A172 (cell line): ENCODE results near the gene IZUMO4. TPM values are rescaled to one million over a fixed set of nuclear protein-coding genes. Genes with fewer than 3 reads are reported as not detected.
"Not testable (repeated sequence)": the region's sequence is repeated elsewhere in the genome, so short reads cannot be mapped to it uniquely, and the experiment has no call there.

Experiments used
- DNase-seq: peaks from one replicate; pipeline ENCODE4 v3.0.0-alpha.2; 2015; ENCODE audit warnings: low spot score
- total RNA-seq: library from RNA; depleted of rRNA; stranded (reverse); fragments of >200 nt; shearing (Covaris generic); gene quantifications from 2 replicates; pipeline ENCODE4 v1.2.3, GENCODE V29; 2014

IZUMO4 gene
- total RNA-seq, 1 experiment from 2014 or later, result 2.8 TPM

DNA sequence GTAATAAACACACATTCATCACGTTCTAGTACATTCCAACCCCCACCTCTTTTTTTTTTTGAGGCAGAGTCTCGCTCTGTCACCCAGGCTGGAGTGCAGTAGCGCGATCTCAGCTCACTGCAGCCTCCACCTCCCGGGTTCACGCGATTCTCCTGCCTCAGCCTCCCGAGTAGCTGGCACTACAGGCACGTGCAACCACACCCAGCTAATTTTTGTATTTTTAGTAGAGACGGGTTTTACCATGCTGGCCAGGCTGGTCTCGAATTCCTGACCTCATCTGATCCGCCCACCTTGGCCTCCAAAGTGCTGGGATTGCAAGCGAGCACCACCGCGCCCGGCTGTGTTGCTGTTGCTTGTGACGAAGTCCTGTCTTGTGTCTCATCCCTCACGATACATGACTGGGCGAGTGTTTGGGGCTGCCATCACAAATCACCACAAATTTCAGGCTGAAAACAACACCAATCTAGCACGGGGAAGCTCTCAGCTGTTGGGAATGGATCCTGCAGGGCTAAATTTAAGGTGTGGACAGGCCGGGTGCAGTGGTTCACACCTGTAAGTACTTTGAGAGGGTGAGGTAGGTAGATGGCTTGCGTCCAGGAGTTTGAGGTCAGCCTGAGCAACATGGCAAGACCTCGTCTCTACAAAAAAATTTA, 16.3 kb upstream of the IZUMO4 start:
- DNase-seq, result no peak

DNA sequence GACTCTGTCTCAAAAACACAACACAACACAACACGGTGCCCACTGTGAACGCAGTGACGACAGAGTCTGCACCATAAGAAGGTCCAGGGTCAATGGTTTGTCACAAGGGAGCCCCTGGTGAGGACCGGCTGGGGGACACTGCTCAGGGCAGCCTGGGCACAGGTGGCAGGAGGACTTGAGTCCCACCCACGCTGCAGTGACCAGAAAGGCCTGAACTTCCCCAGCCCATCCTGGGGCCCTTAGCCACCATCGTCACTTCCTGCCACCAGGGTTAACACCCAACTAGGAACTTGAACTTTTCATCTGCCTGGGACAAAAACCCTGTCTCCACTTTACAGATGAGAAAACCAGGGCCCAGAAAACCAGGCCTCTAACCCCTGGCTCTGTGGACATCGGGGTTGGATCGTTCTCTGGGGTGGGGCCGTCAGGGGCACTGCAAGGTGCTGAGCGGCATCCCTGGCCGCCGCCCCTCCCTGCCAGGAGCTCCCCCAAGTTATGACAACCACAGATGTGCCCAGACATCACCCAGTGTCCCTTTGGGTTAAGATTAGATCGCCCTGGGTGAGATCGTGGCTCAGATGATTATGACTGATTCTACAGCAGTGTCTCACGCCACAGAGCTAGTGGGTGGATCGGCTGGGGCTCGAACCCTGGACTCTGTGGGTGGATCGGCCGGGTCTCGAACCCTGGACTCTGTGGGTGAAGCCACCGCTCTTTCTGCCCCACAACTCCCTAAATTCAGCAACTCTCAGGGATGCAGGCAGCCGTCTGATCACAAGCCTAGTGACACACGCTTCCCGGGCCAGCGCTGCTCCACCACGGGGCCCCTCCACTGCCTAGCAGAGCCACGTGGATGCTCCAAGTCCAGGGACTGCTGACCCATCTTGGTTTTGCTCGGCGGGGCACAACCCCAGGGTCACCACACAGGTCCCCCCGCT, 14.6 kb upstream of the IZUMO4 start:
- no peak for DNase-seq

DNA sequence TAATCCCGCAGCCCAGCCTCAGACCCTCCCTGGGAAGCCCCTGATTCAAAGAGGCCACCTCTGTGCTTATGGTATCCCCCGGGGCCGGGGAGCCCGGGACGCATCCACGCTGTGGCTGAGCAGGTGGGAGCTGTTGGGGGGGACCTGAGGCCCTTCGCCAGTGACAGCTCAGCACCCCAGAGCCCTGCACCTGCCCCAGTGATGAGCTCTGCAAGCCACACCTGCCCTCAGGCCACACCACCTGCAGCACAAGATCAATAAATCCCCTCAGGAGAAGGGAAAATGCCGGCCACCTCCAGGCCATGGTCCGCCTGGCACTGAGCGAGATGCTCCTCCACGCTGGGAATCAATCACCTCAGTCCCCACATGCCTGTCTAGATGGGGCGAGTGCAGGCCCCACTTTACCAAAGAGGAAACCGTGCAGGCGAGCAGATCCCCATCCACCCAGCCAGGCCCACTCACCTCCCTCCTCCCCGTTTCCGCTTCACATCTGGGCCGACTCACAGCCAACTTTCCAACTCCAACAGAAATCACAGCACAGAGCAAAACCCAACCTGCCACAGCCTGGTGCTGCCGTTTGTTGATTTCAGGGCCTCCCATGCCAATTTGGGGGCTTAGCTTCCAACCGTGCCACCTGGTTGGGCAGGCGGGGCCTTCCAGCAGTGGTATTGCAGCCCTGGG, 13.4 kb upstream of the IZUMO4 start:
- DNase-seq, result no peak

DNA sequence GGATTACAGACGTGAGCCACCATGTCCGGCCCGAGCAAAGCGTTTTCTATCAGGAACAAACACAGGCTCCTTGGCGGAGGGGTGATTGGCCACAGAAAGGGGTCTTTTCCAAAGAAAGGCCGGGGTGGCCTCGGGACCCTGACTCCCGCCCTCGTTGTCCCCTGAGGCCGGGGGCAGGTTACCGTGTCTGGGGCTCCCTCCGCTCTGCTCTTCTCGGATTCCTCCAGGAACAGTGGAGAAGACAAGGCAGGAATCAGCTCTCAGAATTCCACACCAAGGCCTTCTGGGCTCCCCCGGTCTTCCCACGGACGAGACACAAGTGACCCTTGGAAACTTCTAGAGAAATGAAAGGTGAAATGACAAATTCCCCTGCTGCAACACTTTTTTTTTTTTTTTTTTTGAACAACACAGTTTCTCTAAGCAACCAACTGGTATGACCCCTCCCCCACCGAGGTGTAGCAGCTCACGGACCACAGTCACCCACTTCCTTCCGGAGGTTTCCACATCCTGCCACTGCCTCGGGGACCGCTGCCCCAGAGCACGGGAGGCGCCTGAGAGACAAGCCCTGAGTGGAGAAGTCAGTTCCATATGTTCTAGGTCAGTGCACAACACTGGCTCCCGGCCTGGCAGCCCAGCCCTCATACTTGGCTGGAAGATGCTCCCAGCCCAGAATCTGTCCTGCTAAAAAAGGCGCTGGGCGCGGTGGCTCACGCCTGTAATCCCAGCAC, 11.6 kb upstream of the IZUMO4 start:
- DNase-seq, result peak; percentile 63

DNA sequence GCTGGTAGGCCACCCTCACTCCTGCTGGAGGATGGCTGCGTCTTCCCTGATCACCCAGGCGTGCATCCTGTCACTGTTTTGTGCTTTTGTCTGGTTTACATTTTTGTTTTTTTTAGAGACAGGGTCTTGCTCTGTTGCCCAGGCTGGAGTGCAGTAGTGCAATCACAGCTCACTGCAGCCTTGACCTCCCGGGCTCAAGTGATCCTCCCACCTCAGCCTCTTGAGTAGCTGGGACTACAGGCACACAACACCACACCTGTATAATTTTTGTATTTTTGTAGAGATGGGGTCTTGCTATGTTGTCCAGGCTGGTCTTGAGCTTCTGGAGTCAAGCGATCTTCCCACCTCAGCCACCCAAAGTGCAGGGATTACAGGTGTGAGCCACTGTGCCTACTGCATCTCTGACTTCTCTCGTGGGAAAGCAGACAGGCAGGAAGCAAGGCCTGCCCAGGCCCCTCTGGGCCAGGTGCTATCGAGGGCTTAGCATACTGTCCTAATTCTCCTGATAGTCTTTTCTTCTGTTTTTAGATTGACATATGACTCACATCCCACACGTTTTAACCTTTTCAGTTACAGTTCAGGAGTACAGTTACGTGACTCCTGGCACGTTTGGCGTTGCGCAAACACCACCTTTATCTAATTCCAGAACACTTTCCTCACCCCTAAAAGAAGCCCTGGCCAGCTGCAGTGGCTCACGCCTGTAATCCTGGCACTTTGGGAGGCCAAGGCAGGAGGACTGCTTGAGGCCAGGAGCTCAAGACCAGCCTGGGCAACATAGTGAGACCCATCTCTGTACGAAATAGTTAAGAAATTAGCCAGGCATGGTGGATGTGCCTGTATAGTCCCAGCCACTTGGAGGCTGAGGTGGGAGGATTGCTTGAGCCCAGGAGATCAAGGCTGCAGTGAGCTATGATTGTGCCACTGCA, 9.8 kb upstream of the IZUMO4 start:
- DNase-seq, result peak; percentile 34

DNA sequence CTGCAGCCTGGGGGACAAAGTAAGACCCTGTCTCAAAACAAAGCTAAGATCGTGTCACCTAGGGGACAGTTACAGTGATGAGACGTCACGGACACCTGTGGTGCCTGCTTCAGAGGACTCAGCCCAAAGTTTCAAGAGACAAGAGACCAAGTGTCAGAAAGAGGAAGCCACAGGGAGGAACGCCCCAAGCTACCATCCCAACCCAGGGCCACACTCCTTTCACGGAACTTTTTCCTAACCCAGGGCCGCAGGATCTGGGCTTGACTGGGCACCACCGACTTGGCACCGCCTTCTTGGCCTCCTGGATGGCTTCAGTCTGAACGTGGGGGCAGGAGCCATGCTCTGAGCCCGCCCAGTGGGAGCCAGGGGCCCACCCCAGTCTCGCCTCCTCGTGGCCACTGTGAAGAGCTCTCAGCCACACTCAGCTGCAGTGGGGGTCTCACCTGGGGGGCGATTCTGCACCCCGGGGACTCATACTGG, 9.1 kb upstream of the IZUMO4 start:
- DNase-seq, result no peak

DNA sequence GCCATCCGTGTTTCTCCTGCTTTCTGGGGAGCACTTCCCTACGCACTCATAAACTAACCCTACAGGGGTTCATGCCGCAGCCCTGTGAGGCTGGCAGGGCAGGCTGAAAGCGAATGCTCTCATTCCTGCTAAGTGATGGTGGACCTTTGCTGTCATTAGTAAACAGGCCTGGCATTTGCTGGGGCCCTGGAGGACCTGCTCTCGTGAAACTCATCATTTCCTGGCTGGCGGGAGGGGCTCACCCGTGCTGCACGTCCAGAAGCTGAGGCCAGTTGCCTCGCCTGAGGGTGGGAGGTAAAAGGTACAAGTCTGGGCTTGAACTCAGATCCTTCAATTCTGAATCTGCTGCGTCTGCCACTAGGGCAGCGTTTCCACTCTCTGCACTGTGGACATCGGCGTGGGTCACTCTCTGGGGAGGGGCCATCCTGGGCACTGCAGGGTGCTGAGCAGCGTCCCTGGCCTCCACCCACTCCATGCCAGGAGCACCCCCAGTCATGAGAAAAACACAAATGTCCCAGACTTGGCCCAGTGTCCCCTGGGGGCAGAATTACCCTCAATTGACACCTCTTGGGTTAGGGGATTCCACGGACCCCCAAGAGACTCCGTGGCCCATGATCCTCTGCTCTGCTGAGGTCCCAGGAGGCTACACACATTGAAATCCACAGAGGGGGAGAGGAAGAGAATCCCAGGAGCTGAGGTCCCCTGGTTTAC, 7.6 kb upstream of the IZUMO4 start:
- peak; percentile 71 for DNase-seq

DNA sequence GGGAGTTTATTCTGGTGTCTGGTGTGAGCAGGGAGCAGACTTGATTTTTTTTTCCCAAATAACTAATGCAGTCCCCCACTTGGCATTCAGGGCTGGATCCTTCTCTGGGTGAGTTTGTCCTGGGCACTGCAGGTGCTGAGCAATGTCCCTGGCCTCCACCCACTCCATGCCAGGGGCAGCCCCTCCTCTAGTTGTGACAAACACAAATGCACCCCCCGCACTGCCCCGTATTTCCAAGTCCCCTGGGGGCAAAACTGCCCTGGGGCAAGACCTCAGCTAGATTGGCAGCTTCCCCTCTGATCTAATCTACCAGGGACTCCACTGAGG, 7.0 kb upstream of the IZUMO4 start:
- DNase-seq, result no peak

DNA sequence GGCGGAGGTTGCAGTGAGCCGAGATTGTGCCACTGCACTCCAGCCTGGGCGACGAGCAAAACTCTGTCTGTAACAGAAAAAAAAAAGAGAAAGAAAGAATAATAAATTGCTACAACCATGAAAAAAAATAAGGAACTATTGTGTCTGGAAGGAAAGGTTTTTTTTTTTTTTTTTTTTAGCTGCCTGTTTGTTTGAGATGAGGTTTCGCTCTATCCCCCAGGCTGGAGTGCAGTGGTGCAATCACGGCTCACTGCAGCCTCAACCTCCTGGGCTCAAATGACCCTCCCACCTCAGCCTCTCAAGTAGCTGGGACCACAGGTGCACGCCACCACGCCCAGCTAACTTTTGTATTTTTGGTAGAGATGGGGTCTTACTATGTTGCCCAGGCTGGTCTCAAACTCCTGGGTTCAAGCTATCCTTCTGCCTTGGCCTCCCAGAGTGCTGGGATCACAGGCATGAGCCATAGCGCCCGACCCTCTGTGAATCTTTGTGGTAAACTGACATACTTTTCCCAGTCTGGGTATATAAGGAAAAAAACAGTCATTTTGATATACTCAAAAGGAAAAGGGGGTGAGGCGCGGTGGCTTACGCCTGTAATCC, 4.7 kb upstream of the IZUMO4 start:
- DNase-seq, result not testable (repeated sequence)

DNA sequence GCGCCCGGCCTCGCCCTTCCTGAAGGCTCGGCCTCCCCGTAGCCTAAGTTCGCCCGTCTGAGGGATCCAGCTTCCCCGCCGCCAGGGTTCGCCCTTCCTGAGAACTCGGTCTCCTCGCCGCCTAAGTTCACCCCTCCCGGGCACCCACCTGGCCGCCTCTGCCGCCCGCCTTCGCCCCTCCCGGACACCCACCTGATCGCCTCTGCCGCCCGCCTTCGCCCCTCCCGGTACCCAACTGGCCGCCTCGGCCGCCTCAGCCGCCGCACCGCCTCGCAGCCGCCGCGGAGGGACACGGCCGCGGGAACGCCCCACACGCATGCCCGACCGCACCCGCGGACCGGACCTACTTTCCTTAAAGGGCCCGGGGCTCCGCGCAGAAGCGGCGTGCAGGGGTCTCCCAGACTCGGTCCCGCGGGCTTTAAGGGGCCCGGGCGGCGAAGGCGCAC, 658 bp upstream of the IZUMO4 start, which contains the start of gene MOB3A:
Gene MOB3A (minus strand): TSS at position 293 of the 446 bp plus-strand sequence. CDS start 17,766 bp downstream, outside the sequence.
- peak; percentile 73 for DNase-seq

DNA sequence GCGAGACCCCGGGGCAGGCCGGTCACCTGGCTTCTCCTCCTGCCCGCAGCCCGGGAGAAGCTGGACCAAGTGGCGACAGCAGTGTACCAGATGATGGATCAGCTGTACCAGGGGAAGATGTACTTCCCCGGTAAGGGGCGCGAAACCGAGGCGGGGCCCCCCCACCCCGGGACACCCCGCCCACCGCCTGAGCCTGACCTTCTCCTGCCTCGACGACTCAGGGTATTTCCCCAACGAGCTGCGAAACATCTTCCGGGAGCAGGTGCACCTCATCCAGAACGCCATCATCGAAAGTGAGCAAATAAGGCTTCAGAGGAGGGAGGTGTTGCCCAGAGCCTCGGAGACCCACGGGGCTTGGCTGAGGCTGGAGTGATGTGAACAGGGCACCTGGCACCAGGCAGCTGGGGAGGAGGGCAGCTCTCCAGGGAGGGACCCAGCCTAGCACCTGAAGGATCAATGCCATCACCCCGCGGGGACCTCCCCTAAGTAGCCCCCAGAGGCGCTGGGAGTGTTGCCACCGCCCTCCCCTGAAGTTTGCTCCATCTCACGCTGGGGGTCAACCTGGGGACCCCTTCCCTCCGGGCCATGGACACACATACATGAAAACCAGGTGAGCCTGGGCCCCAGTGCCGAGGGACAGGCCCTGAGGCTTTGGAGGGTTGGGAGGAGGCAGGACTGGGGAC, 629 bp downstream of the IZUMO4 start:
- DNase-seq, result no peak

DNA sequence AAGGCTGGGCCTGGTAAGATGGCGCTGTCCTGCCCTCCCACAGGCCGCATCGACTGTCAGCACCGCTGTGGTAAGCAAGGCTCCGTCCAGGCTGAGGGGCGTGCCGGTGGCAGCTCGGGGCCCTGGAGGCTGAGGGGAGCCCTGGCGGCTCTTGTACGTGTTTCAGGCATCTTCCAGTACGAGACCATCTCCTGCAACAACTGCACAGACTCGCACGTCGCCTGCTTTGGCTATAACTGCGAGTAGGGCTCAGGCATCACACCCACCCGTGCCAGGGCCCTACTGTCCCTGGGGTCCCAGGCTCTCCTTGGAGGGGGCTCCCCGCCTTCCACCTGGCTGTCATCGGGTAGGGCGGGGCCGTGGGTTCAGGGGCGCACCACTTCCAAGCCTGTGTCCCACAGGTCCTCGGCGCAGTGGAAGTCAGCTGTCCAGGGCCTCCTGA, 1.2 kb downstream of the IZUMO4 start:
- DNase-seq, result no peak

DNA sequence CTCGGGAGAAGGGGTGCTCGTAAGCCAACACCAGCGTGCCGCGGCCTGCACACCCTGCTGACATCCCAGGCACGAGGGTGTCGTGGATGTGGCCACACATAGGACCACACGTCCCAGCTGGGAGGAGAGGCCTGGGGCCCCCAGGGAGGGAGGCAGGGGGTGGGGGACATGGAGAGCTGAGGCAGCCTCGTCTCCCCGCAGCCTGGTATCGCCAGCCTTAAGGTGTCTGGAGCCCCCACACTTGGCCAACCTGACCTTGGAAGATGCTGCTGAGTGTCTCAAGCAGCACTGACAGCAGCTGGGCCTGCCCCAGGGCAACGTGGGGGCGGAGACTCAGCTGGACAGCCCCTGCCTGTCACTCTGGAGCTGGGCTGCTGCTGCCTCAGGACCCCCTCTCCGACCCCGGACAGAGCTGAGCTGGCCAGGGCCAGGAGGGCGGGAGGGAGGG, 2.4 kb downstream of the IZUMO4 start:
- no peak for DNase-seq

DNA sequence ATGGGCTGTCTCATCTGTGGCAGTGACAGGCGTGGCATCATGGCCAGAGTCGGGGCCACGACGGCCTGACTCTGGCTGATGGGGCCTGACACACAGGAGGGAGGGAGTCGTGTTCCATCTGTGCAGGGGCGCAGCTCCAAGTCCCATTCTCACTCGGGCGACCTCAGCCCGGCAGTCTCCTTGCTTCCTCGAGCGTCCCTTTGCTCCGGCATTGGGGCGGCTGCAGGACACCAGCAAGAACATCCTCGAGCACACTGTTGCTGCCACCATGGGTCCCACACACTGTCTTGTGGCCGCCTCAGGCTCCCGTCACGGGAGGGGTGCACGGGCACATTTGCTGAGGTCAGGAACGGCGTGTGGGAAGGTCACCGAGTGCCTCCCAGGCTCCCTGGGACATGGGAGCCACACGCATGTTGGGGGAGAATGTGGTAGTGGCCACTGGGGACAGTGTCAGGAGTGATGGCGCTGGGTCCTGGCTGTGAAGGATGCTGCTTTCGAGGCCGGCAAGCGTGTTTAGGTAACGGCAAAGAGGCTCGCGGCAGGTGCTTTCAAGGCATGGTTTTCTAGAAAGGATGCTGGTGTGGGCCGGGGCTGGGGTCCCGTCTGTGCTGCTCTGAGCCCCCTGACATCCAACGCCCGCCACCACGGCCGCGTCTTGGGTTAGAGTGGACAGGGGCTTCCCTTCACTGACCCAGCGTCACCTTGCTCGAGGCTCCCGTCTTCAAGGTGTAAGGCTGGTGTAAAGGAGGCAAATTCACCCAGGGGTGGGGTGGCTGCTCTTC, 3.4 kb downstream of the IZUMO4 start:
- DNase-seq, result no peak

DNA sequence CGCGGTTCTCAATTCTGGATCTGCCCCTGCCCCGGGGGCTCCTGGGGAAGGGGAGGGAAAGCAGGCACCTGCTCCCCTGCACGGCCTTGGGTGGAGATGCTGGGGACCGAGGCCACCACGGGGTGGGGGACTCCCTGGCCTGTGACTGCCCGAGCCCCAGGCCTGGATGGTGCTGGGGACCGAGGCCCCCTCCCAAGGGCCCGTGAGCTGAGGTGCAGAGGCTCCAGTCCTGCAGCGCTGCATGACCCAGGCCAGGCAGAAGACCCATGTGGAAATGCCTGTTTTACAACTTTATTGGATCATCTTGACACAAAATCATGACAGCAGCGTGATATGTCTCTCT, 4.0 kb downstream of the IZUMO4 start:
- no peak for DNase-seq

DNA sequence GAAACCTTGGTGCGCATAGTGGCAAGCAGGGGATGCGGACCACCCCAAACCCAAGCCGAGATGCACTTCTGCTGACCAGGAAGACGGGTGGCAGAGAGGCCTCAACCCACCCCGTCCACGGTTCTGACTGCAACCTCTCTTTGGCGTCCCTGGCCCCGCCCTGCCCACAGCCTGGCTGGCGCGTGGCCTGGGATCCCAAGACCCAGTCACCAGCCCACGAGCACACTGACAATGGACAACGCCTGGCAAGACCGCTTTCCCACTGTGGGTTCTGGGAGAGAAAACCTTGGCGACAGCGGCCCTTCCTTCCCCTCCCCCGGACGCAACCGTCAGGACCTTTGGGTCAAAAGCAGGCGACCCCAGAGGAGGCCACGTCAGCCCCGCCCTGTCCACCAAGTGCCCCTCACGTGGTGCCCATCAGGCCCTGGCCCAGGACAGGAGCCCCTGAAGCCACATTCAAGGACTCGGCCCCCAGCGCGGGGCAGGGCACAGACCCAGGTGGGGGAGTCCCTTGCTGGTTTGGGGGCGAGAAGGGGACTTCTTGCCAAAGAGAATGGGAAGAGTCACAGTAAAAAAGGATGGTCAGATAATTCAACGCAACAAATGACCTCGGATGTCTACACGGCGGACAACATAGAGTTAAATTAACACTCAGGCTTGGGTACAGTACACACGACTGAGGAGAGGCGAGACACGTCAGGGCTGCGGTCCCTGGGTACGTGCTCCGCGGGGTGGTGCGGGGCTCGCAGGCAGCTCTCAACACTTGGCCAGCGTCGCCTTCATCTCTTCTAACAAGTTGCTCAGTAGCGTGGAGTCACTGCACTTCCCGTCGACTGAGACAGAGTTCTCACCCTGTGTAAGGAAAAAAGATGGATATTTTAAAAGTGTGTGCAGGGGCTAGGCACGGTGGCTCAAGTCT, 5.0 kb downstream of the IZUMO4 start:
- DNase-seq, result no peak
